Subcutaneous abdominal adipose tissue (tissue), 5 donors: ENCODE results near the gene CD248.

Experiments used
- H3K27ac ChIP-seq: one replicate; pipeline ENCODE4 v1.7.0; 2013; ENCODE audit warnings: low read depth, mild to moderate bottlenecking, inconsistent platforms, low read length, moderate library complexity
- H3K27me3 ChIP-seq, 5 donors: one replicate each; pipeline ENCODE4 v1.7.0; 2013; ENCODE audit warnings: low read length in 5 of 5, inconsistent platforms in 1 of 5; ENCODE audit not compliant: control insufficient read depth in 5 of 5, insufficient read depth in 4 of 5
- H3K36me3 ChIP-seq, 5 donors: one replicate each; pipeline ENCODE4 v1.7.0; 2013; ENCODE audit warnings: low read length in 5 of 5; ENCODE audit not compliant: control insufficient read depth in 5 of 5, insufficient read depth in 5 of 5
- H3K4me1 ChIP-seq, 5 donors: one replicate each; pipeline ENCODE4 v1.7.0; 2013; ENCODE audit warnings: low read length in 5 of 5, mild to moderate bottlenecking in 3 of 5, moderate library complexity in 1 of 5; ENCODE audit not compliant: control insufficient read depth in 5 of 5, insufficient read depth in 5 of 5
- H3K4me3 ChIP-seq, 5 donors: one replicate each; pipeline ENCODE4 v1.7.0; 2013; ENCODE audit warnings: low read length in 5 of 5, low read depth in 1 of 5
- H3K9ac ChIP-seq, 5 donors: one replicate each; pipeline ENCODE4 v1.7.0; 2013; ENCODE audit warnings: low read length in 5 of 5, mild to moderate bottlenecking in 4 of 5, moderate library complexity in 3 of 5
- H3K9me3 ChIP-seq, 5 donors: one replicate each; pipeline ENCODE4 v1.7.0; 2013; ENCODE audit warnings: low read length in 5 of 5; ENCODE audit not compliant: control insufficient read depth in 5 of 5
- donor health status: healthy.
- donor health status: healthy.
- donor health status: healthy.
- donor health status: healthy.
- donor health status: healthy.

CD248 gene

GRCh38 chr11:66267039-66267378, 49.8 kb downstream of the CD248 start:
- H3K4me3 ChIP-seq = peak overlapping the region; percentile 59 to 88 (median 85)
- H3K27ac ChIP-seq = peak overlapping the region; percentile 87
- H3K9ac ChIP-seq = peak overlapping the region in 4 of 5 donors; percentile 46 to 79 (median 69)
- H3K27me3 ChIP-seq = no peaks in the 10 kb centered on the region
- H3K36me3 ChIP-seq = peaks cover 0 to 38% (median 30%) of the 10 kb centered on the region in 5 donors
- peaks cover 5 to 39% (median 35%) of the 10 kb centered on the region in 5 donors for H3K4me1 ChIP-seq
- H3K9me3 ChIP-seq = no peaks in the 10 kb centered on the region

- peak overlapping the region in 2 of 5 donors; percentile 68 to 70 for H3K9ac ChIP-seq
- H3K4me3 ChIP-seq = peak overlapping the region in 4 of 5 donors; percentile 29 to 85 (median 80)
- peak overlapping the region; percentile 87 for H3K27ac ChIP-seq
- no peaks in the 10 kb centered on the region for H3K27me3 ChIP-seq
- no peaks in the 10 kb centered on the region for H3K9me3 ChIP-seq
- peaks cover 0 to 39% (median 30%) of the 10 kb centered on the region in 5 donors for H3K36me3 ChIP-seq
- H3K4me1 ChIP-seq = peaks cover 5 to 39% (median 32%) of the 10 kb centered on the region in 5 donors
Observed at GRCh38 chr11:66266378-66267038, 50.3 kb downstream of the CD248 start.

- Histone ChIP-seq H3K27me3 (no peaks in the 10 kb centered on the region), H3K4me3 (no peak overlapping the region), H3K9ac (no peak overlapping the region), H3K36me3 (peaks cover 0 to 43% (median 35%) of the 10 kb centered on the region in 5 donors), H3K27ac (no peak overlapping the region), H3K9me3 (no peaks in the 10 kb centered on the region), H3K4me1 (peaks cover 5 to 39% (median 31%) of the 10 kb centered on the region in 5 donors)
Observed at GRCh38 chr11:66265531-66266377, 51.1 kb downstream of the CD248 start.

GRCh38 chr11:66264914-66265313, 51.9 kb downstream of the CD248 start:
- no peak overlapping the region for H3K4me3 ChIP-seq
- no peak overlapping the region for H3K27ac ChIP-seq
- no peak overlapping the region for H3K9ac ChIP-seq
- H3K27me3 ChIP-seq = no peaks in the 10 kb centered on the region
- peaks cover 0 to 47% (median 37%) of the 10 kb centered on the region in 5 donors for H3K36me3 ChIP-seq
- no peaks in the 10 kb centered on the region for H3K9me3 ChIP-seq
- H3K4me1 ChIP-seq = peaks cover 5 to 31% (median 24%) of the 10 kb centered on the region in 5 donors
